Upper lobe of left lung (tissue), 4 donors: ENCODE measurements around the gene GOLGA6L25.
"Not testable (repeated sequence)": the region's sequence is repeated elsewhere in the genome, so short reads cannot be mapped to it uniquely, and the experiment has no call there.

ENCODE experiments used
- EP300 ChIP-seq, 4 donors: sonication (generic); formaldehyde crosslinking; IDR thresholded peaks; one replicate each; pipeline ENCODE4 v1.5.1; 2017; ENCODE audit warnings: antibody characterized with exemption in 4 of 4, control low read depth in 2 of 4
- TF ChIP-seq, protein P1 (sequence below), 6 experiments: fragments of 450-650 bp in 4 of 6; fragments of 200-600 bp in 2 of 6; sonication (generic) in 2 of 6; IDR thresholded peaks; one replicate each; pipeline ENCODE4 v1.5.1; 2016 to 2019; ENCODE audit warnings: antibody characterized with exemption in 6 of 6

DNA sequence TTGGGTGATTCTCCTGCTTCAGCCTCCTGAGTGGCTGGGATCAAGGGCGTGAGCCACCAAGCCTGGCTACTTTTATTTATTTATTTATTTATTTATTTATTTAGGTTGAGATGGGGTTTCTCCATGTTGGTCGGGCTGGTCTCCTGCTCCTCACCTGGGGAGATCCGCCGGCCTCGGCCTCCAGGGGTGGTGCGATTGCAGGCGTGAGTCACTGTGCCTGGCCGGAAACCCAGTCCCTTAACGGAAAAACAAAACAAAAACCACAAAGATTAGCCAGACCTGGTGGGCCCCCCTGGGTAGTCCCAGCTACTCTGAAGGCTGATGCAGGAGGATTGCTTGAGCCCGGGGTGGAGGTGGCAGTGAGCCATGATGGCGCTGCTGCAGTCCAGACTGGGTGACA lies 38.2 kb upstream of the GOLGA6L25 start:
- TF ChIP-seq, protein P1, sequence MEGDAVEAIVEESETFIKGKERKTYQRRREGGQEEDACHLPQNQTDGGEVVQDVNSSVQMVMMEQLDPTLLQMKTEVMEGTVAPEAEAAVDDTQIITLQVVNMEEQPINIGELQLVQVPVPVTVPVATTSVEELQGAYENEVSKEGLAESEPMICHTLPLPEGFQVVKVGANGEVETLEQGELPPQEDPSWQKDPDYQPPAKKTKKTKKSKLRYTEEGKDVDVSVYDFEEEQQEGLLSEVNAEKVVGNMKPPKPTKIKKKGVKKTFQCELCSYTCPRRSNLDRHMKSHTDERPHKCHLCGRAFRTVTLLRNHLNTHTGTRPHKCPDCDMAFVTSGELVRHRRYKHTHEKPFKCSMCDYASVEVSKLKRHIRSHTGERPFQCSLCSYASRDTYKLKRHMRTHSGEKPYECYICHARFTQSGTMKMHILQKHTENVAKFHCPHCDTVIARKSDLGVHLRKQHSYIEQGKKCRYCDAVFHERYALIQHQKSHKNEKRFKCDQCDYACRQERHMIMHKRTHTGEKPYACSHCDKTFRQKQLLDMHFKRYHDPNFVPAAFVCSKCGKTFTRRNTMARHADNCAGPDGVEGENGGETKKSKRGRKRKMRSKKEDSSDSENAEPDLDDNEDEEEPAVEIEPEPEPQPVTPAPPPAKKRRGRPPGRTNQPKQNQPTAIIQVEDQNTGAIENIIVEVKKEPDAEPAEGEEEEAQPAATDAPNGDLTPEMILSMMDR (IDR thresholded peaks at IDR 0.05): not testable (repeated sequence)
- TF ChIP-seq EP300 (IDR thresholded peaks at IDR 0.05): not testable (repeated sequence)
